Thyroid gland (tissue), 4 donors: ENCODE results near the gene COX7B.
"Not testable (repeated sequence)": the region's sequence is repeated elsewhere in the genome, so short reads cannot be mapped to it uniquely, and the experiment has no call there.

Experiments used
- POLR2A ChIP-seq, 2 donors: fragments of 450-650 bp; IDR thresholded peaks; one replicate each; pipeline ENCODE4 v1.6.1; 2017; ENCODE audit warnings: antibody characterized with exemption in 2 of 2, mild to moderate bottlenecking in 2 of 2, moderate library complexity in 1 of 2
- TF ChIP-seq, protein P1 (sequence below), 6 experiments: fragments of 200-600 bp in 3 of 6; fragments of 450-650 bp in 3 of 6; sonication (generic) in 3 of 6; IDR thresholded peaks; one replicate each; pipeline ENCODE4 v1.5.1; 2016 to 2019; ENCODE audit warnings: antibody characterized with exemption in 6 of 6, mild to moderate bottlenecking in 2 of 6, inconsistent platforms in 1 of 6, moderate library complexity in 1 of 6

DNA sequence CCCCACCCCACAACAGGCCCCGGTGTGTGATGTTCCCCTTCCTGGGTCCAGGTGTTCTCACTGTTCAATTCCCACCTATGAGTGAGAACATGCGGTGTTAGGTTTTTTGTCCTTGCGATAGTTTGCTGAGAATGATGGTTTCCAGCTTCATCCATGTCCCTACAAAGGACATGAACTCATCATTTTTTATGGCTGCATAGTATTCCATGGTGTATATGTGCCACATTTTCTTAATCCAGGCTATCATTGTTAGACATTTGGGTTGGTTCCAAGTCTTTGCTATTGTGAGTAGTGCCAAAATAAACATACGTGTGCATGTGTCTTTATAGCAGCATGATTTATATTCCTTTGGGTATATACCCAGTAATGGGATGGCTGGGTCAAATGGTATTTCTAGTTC lies 17.9 kb upstream of the COX7B start:
- TF ChIP-seq, protein P1, sequence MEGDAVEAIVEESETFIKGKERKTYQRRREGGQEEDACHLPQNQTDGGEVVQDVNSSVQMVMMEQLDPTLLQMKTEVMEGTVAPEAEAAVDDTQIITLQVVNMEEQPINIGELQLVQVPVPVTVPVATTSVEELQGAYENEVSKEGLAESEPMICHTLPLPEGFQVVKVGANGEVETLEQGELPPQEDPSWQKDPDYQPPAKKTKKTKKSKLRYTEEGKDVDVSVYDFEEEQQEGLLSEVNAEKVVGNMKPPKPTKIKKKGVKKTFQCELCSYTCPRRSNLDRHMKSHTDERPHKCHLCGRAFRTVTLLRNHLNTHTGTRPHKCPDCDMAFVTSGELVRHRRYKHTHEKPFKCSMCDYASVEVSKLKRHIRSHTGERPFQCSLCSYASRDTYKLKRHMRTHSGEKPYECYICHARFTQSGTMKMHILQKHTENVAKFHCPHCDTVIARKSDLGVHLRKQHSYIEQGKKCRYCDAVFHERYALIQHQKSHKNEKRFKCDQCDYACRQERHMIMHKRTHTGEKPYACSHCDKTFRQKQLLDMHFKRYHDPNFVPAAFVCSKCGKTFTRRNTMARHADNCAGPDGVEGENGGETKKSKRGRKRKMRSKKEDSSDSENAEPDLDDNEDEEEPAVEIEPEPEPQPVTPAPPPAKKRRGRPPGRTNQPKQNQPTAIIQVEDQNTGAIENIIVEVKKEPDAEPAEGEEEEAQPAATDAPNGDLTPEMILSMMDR (IDR thresholded peaks at IDR 0.05) = not testable (repeated sequence)
- TF ChIP-seq POLR2A (IDR thresholded peaks at IDR 0.05) = not testable (repeated sequence)
